ENCODE measurements around the gene C2CD4C.
"Not testable (repeated sequence)": the region's sequence is repeated elsewhere in the genome, so short reads cannot be mapped to it uniquely, and the experiment has no call there.

The C2CD4C gene, protein sequence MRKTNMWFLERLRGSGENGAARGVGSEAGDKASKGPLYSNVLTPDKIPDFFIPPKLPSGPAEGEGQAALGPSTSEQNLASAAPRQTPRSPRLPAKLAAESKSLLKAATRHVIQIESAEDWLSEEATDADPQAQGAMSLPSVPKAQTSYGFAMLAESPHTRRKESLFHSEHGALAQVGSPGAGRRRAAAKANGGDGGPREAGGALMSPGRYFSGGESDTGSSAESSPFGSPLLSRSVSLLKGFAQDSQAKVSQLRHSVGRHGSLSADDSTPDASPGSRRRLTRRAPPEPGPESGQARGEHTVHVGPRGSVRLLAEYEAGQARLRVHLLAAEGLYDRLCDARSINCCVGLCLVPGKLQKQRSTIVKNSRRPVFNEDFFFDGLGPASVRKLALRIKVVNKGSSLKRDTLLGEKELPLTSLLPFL

DNA sequence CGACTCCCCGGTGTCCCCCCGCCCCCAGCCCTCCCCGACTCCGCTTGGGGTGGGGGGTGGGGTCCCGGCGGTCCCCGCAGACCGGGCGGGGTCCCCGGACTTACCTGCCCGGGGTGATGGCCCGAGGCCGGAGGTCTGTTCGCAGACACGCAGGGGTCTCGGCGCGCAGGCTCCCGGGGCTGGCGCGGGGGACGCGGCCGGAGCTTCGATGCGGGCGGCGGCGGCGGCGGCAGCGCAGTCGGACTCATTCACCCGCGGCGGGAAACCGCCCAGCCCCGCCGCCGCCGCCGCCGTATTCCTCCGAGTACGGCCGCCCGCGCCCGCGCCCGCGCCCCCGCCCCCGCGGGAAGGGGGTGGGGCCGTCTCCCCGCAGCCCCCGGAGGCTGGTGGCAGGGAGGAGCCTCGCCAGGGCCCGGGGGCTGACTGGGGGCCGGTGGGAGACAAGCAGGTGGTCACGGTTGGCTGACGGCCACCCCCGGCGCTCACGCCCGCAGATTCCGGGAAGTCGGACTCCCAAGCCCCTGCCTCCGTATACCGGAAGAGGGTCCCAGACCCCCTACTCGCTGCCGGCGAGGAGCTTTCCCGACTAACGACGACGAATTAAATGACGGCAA lies at the start of gene C2CD4C:
Gene C2CD4C, minus strand, starts transcription at position 246 of the 614 bp plus-strand sequence. CDS start 786 bp downstream, outside the sequence.
- DNase-seq: no peak

DNA sequence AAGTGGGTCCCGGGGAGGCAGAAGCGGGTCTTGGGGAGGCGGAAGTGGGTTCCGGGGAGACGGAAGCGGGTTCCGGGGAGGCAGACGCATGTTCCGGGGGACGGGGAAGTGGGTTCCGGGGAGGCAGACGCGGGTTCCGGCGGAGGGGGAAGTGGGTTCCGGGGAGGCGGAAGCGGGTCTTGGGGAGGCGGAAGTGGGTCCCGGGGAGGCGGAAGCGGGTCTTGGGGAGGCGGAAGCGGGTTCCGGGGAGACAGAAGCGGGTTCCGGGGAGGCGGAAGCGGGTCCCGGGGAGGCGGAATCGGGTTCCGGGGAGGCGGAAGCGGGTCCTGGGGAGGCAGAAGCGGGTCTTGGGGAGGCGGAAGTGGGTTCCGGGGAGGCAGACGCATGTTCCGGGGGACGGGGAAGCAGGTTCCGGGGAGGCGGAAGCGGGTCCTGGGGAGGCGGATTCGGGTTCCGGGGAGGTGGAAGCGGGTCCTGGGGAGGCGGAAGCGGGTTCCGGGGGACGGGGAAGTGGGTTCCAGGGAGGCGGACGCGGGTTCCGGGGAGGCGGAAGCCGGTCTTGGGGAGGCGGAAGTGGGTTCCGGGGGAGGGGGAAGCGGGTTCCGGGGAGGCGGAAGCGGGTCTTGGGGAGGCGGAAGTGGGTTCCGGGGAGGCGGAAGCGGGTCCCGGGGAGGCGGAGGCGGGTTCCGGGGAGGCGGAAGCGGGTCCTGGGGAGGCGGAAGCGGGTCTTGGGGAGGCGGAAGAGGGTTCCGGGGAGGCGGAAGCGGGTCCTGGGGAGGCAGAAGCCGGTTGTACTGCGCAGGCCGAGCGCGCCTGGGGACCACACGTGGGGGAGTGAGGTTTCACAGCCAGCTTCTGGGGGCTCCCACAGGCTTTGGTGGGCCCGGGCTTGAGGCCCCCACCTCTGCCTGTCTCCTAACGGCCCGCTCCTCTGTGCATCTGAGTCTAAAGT lies 49.4 kb upstream of the C2CD4C start:
- no peak for DNase-seq

DNA sequence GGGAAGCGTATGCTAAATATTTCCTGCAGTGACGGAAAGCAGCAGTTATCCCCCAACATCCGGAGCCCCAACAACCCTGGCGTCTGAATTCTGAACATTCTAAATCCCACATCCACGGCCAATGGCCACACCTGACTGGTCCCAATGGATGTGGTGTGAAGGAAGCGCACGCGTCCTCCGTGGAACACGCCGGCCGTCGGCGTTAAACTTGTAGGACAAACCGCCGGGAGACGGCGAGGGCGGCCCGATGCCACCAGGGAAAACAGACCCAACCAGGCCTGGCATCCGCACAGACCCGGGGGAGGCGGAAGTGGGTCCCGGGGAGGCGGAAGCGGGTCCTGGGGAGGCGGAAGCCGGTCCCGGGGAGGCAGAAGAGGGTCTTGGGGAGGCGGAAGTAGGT lies 48.7 kb upstream of the C2CD4C start:
- no peak for DNase-seq

DNA sequence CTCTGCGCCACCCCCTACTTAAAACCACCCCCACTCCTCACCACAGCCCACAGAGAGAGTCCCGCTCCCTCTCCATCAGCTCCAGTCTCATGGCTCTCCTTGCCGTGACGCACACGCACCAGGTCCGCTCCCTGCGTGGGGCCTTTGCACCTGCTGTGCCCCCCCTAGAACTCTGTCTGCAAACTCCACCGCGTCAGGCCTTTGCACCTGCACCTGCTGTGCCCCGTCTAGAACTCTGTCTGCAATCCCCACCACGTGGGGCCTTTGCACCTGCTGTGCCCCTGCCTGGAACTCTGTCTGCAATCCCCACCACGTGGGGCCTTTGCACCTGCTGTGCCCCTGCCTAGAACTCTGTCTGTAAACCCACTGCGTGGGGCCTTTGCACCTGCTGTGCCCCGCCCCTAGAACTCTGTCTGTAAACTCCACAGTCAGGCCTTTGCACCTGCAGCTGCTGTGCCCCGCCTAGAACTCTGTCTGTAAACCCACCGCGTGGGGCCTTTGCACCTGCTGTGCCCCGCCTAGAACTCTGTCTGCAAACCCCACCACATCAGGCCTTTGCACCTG lies 47.7 kb upstream of the C2CD4C start:
- DNase-seq: no peak

DNA sequence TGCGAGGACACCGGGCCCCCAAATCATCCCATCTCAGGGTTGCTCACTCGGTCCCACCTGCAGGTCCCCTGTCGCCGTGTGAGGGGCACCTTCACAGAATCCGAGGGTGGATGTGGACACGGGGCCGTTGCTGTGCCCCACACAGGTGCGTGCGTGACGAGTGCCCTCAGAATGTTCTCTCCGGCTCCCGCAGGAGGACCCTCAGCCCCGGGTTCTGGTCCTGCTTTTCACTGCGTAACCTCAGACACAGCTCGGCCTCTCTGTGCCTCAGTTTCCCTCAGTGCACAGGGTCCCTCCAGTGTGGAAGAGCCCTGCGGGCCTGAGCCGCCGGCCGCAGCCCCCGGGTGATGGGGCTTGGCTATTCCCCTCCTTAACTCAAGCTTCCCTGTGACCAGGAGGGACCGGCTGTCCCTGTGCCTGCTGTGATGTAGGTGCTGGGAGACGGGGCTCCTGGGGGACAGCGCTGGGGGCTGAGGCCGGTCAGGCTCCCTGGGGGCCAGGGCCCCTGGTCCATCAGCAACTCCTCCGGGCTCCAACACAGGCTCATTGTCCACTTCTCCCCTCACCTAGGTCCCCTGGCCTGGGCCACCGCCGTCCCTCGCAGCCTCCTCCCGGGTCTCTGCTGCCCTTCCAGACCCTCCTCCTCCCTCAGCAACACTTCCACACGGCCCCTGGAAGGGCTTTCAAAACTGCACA lies 47.1 kb upstream of the C2CD4C start:
- DNase-seq: no peak

DNA sequence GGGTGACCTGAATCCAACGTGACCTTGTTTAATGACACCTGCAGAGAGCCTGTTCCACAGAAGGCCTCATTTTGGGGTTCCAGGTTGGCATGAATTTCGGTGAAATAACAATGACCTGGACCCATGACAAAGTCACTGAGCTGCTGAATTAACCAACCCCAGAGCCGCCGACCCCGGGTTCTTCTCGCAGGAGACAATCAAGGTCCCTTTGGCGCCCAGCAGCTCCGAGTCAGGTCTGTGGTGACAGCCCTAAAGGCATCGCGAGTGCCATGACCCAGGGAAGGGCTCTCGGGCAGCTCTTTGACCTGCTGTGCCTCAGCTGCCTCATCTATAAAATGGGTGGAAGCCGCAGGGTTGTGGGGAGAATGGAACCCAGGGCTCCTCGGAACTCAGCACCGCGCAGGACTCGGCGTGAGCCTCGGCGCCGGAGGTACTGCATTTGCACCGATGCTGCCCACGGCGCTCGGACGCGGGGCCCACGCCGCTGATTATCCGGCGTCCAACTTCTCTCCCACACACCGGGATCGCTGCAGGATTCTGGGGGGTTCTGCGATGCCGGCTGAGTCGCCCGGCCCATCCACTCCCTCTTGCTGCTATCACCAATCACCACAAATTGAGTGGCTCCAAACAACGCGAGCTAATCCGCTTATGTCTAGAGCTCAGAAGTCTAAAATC lies 46.2 kb upstream of the C2CD4C start:
- no peak for DNase-seq

DNA sequence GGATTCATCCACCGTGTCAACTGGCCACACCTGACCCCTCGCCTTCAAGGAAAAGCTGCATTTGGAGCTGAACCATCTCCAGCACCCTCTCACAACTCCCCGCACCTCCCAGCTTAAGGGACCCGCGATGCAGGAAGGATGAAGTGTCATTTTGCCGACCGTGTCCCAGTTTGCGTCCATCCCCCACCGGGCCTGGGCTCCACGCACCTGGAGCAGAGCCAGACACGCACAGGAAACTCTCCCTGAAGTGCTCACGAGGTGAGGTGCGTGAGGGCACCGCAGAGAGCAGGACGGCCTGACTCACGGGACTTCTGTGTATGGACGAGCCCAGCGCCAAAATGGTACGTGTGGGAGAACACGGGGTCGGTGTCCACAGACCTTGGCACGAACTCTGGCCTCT lies 44.7 kb upstream of the C2CD4C start:
- no peak for DNase-seq

DNA sequence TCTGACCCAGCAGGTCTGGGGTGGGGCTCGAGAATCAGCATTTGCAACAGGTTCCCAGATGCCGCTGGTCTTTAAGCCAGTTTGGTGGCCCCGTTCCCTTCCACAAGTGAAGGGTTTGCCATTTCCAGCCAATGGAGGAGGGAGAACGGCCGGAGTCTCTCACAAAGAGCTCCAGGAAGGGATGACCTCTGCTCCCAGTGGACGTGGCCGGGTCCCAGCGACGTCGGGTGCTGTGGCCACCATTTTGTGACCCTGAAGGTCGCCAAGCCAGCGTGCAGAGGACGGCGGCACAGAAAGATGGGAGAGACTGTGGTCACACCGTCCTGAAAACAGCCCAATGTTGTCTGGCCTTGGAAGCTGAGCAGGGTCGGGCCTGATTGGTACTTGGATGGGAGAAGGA lies 43.9 kb upstream of the C2CD4C start:
- DNase-seq: no peak

DNA sequence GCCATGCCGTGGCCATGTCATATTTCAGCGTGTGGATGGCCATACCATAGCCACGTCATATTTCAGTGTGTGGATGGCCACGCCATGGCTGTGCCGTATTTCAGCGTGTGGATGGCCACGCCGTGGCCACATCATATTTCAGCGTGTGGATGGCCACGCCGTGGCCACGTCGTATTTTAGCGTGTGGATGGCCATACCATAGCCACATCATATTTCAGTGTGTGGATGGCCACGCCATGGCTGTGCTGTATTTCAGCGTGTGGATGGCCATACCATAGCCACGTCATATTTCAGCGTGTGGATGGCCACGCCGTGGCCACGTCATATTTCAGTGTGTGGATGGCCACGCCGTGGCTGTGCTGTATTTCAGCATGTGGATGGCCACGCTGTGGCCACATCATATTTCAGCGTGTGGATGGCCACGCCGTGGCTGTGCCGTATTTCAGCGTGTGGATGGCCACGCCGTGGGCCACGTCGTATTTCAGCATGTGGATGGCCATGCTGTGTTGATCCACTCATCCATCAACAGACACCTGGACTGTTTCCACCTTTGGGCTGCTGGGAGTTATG lies 42.0 kb upstream of the C2CD4C start:
- DNase-seq: not testable (repeated sequence)

DNA sequence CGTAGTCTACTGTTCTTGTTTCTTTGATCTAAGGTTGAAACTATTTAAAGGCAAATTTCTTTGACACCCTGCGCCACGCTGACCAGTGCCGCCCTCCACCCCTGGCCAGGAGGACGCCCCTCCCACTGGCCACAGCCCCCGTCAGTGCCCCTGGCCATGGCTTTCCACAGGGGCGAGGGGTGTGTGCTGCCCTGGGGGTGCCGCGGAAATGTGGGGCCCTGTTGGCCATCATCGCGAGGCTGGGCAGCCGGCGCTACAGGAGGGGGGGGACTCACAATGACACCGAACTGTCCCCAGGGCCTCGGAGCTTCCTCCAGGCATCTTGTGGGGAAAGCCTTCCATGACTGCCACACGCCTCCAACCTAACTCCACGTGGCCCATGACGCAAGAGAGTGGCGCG lies 41.0 kb upstream of the C2CD4C start:
- no peak for DNase-seq

DNA sequence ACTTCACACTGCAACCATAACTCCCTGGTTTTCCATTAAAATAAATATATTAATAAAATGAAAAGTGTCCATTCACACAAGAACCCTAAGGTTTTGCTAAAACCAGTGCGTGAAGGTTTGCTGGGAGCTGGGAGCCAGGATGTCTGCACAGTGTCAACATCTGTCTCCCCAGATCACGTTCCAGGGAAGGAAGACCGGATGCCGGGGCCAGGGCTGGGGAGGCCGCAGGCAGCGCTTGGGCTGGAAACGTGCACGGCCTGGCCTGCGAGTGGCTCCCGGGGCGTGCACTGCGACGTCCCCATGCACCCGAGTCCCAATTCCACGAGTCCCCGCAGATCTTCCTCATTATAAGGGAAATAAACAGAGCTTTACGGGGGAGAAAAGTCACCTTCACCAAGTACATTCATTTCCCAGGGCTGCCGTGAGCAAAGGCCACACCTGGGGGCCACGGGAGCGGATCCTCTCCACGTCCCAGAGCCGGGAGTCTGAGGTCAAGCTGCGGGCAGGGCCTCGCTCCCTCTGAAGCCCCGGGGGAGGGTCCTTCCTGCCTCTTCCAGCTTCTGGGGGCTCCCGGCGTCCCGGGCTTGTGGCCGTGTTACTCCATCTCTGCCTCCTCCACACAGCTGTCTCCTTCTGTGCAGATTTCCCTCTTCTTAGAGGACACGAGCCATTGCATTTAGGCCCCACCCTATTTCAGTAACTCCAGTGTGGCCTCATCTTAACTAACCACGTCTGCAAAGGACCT lies 39.0 kb upstream of the C2CD4C start:
- no peak for DNase-seq

DNA sequence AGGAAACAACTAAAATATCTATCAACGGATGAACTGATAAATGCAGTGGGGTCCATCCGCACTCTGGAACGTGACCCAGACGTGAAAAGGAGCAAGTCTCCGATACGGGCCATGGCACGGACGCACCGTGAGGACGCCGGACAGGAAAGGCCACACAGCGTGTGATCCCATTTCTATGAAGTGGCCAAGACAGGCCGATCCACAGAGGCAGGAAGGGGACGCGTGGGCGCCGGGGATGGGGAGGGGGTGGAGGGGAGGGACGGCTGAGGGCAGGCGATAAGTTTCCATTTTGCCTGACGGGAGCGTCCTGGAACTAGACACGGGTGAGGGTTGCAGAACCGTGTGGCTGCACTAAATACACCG lies 38.1 kb upstream of the C2CD4C start:
- DNase-seq: no peak

DNA sequence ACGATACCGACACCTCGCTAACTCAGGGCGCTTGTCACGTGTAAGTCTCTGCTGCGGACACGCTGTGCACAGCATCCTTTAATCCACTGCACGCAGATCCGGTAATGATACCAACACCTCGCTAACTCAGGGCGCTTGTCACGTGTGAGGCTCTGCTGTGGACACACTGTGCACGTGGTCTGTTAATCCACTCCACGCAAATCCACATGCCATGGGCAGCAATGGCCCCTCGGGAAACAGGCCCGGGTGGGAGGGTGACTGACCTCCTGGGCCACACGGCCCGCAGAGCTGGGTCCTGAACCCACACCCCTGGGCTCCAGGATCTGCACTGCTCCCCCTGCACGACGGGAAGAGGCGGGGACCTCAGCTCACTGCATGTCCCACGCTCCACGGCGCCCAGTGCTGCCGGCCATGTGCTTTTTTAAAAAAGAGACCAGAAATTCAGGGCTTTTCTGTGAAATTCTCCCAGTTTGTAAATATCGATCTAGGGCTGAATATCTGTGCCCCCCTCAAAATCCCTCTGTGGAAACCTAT lies 35.8 kb upstream of the C2CD4C start:
- no peak for DNase-seq

DNA sequence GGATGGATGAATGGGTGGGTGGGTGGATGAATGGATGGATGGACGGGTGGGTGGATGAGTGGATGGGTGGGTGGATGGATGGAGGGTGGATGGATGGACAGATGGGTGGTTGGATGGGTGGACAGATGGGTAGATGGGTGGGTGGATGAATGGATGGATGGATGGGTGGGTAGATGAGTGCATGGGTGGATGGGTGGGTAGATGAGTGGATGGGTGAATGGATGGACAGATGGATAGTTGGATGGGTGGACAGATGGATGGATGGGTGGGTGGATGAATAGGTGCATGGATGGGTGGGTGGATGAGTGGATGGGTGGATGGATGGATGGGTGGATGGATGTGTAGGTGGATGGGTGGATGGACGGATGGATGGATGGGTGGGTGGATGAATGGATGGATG lies 34.1 kb upstream of the C2CD4C start:
- DNase-seq: no peak

DNA sequence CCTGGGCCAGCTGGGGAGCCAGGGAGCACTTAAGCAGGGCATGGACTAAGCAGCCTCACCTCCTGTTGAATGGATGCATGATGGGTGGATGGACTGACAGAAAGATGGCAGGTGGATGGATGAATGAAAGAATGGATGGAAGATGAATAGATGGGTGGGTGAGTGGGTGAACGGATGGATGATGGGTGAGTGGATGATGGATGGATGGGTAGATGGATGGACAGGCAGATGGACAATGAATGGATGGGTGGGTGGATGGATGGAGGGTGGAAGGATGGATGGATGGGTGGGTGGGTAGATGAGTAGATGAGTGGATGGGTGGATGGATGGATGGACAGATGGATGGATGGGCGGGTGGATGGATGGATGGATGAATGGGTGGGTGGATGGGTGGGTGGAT lies 33.1 kb upstream of the C2CD4C start:
- no peak for DNase-seq

DNA sequence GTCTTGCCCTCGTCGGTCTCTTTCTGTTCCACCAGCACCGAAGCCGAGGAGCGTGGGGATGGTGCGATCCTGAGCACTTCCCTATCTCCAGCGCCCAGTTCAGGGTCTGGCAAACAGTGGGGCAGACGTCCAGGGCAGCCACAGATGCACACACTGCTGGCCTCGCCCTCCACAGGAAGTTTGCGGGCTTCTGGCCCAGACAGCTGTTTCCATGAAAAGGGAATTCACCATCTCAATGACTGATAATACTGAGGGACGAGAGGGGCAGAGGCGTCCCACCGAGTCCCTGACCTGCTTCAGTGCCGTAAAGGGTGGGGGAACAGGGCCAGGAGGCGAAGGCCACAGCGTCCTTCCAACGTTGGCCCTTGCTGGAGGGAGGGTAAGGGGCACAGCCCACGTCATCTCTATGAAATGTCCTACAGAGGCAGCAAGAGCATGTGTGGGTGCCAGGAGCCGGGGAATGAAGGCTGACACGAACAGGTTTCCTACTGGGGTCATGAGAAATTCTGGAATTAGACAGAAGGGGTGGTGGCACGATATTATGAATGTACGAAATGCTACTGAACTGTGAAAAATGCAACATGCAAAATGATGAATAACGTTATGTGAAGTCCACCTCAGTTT lies 32.4 kb upstream of the C2CD4C start:
- DNase-seq: no peak

DNA sequence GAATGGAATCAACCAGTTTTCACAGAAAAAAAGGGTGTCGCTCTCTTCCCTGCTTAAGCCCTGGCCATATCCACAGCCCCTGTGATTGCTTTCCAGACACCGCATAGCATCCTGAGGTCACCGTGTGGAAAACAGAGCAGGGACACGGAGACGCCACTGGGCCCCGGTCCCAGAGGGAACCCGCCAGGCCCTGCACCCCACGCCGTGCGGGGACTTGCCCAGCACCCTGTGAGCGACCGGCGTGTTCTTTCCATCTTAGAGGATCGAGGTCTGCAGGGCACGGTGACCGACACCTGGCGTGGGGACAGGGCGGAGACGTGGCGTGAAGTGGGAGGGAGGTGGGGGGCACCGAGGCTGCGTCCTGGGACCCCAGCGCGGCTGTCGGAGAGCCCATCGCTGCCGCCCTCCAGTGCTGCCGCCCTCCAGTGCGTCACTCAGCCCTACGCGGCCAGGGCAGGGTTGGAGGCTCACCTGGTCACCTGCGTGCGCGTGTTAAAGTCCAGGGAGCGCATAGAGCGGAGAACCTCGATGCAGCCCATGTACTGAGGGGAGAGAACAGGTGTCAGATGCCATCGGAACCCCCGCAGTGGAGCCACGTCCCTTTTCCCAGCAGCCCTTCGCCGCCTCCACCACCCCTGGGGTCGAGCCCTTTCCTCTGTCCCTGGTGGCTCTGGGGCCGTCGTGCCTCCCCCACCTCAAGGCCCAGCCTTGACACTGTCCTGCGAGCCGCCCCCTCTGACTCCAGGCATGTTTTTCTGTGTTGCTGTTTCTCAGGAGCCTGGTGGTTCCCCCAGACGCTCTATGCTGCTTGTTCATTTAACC lies 31.7 kb upstream of the C2CD4C start:
- DNase-seq: no peak

DNA sequence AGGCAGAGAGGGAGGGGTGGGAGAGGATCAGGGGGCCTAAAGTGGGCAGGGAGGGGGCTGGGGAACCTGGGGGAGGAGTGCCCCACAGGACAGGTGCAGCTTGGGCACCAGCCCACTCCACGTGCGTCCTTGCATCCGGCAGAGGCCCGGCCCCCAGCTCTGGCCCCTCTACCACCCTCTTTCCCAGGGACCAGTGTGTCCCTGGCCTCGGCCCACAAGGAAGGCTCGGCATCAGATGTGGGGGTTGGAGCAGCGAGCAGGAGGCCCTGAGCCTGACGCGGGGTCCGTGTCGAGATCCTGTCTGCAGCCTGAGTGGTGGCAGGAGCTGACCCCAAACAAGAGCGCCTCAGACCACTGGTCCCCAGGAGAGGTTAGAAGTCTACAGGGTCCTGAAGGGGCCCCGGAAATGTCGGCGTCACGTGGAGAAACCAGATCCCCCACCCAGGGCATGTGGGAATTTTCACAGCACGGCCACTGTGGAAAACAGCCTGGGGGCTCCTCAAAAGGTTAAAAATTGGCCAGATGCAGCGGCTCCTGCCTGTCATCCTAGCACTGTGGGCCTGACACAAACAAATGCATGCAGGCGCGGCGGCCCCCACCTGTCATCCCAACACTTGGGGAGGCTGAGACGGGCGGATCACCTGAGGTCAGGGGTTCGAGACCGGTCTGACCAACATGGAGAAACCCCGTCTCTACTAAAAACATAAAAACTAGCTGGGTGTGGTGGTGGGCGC lies 30.4 kb upstream of the C2CD4C start:
- no peak for DNase-seq
